Measurements from ENCODE around the gene CACNB4.

DNA sequence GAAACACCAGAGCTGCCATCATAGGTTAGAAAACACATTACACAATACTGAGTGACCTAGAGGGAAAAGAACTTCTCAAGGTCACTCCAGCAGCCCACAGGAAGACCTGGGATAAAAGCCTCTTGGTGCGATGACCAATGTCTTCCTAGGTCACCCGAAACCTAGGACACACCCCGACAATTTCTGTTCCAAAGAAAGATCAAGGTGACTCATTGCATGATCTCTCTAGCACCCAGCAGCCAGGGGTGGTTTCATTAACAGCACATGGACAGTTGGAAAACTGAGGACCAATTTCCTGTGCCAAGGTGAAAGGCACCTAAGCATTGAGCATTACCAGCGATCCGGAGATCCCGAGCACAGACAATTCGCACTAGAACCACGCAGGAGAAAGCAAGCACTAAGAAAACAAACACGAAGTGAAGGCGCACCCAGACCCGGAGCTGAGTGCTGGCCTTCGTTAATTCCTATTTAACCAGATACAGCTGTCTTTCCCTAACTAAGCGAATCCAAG lies 1.5 kb downstream of the CACNB4 start:
- TF ChIP-seq, protein P1, sequence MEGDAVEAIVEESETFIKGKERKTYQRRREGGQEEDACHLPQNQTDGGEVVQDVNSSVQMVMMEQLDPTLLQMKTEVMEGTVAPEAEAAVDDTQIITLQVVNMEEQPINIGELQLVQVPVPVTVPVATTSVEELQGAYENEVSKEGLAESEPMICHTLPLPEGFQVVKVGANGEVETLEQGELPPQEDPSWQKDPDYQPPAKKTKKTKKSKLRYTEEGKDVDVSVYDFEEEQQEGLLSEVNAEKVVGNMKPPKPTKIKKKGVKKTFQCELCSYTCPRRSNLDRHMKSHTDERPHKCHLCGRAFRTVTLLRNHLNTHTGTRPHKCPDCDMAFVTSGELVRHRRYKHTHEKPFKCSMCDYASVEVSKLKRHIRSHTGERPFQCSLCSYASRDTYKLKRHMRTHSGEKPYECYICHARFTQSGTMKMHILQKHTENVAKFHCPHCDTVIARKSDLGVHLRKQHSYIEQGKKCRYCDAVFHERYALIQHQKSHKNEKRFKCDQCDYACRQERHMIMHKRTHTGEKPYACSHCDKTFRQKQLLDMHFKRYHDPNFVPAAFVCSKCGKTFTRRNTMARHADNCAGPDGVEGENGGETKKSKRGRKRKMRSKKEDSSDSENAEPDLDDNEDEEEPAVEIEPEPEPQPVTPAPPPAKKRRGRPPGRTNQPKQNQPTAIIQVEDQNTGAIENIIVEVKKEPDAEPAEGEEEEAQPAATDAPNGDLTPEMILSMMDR (IDR thresholded peaks at IDR 0.05): no peak
- TF ChIP-seq POLR2AphosphoS5 (IDR thresholded peaks at IDR 0.05; ENCODE audit: insufficient read depth in 1 of 2, low read depth in 1 of 2): no peak
